ENCODE data around the gene LEPR.
"Not testable (repeated sequence)": the region's sequence is repeated elsewhere in the genome, so short reads cannot be mapped to it uniquely, and the experiment has no call there.

Gene LEPR

DNA sequence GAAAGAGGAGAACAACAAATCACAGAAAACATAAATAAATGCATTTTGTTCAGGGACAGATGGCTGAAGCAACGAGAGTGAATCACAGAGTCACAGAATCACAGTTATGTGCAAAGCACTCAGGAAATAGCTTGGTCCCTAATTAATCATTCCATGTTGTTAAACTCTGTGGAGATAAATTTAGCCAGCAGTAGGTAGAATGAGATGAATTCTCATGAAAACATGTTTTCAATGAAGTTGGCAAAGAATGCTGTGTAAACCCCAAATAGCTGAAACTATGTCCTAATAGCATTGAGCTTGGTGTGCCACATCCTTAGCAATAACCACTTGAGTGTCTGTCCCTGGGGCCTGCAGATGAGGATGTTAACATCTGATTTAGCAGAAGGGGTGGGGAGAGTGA lies 20.4 kb downstream of the LEPR start:
- DNase-seq = no peak

DNA sequence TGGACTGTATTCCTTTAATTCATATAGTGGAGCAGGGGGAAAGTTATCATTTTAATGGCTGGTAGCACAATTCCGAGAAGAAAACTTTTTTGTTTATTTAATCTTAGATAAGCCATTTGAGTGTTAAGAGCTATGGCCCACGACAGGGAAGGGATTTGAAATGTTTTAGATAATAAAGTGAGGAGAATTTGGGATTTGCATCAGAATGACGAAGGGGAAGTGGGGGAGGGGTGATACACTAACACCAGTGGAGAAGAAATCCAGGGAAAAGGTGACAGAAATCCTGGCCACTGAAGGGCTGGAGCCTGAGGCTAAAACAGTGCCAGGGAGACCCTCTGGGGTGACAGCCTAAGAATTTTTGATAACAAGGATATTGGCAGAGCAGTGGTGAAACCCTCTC lies 21.0 kb downstream of the LEPR start:
- no peak for DNase-seq

DNA sequence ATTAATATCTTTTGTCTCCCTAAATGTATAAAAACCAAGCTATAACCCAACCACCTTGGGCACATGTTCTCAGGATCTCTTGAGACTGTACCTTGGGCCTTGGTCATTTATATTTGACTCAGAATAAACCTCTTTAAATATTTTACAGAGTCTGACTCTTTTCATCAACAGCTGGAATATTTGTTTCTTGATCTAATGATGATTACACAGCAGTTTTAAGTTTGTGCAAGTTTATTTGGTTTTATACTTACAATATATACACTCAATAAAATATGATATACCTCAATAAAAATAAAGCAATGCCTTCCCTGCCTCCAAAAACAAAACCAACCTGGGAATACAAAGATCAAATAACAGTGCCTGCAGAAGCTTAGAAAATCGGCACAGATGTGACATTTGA lies 22.0 kb downstream of the LEPR start:
- DNase-seq = no peak

DNA sequence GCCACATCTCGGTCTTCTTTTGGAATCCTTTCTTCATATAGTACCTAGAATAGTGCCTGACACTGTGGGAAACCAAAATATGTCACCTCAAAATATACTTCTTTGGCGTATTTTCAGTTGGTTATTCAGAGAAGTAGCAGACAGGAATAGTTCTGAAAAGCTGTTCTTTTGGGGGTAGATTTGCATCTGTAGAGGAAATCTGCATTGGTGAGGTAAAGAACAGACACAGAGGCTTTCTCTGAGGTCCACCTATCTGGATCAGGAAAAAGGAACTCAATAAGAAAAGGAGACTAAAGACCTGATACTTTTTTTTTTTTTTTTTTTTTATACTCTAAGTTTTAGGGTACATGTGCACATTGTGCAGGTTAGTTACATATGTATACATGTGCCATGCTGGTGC lies 23.2 kb downstream of the LEPR start:
- DNase-seq = no peak

DNA sequence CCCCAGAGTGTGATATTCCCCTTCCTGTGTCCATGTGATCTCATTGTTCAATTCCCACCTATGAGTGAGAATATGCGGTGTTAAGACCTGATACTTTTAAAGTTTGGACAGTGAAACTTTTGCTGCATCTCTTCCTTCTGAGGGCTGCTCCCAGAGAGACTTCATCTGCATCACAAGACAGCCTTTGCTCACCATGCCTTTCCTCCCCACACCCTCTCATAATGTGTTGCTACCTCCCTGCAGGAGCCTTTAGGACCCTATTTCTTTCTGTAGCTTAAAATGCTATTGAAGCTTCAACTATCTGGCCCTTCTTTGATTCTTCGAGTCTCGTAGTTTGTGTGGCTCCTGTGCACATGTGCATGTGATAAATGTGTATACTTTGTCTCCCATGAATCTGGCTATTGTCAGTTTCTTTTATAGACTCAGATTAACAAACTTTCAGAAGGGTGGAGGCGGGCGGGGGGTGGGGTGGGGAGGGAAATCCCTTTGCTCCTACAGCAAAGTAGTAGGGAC lies 23.7 kb downstream of the LEPR start:
- no peak for DNase-seq

DNA sequence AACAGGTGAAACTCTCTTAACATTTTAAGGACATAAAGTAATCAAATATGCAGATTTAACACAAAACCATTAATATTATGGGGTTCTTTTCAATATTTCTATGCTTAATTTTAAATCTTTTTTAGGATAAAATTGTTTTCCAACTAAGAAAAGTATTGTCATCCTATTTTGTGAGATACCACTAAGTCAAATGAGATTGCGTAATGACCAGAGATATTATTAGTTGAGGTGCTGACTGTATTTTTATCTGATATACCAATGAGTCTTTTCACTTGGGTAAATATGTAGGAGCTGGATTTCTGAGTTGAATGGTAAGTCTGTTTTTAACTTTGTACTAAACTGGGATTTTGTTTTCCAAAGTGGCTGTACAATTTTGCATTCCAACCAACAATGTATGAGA lies 25.4 kb downstream of the LEPR start:
- no peak for DNase-seq

DNA sequence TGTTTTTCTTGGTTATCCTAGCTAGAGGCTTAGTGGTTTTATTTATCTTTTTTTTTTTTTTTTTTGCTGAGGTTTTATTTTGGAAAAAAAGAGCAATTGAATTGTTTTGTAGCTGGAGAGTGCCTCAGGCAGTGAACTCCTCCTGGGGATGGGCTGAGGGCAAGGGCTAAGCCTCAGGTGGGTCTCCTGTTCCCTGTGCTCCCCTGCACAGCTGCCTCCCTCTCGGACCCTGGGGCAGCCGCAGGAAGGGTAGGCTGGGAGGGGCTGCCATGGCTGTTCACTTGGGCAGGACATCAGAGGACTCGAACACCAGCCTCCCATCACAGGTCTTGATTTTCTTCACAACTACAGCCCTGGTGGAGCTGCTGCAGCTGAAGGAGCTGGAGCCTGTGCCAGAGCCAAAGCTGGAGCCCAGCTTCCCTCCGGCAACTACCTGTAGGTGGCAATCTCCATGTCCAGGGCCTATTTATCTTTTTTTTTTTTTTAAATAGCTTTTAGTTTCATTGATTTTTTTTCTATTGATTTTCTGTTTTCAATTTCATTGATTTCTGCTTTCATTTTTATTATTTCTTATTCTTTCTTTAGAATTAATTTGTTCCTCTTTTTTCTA lies 28.9 kb downstream of the LEPR start:
- DNase-seq = no peak

DNA sequence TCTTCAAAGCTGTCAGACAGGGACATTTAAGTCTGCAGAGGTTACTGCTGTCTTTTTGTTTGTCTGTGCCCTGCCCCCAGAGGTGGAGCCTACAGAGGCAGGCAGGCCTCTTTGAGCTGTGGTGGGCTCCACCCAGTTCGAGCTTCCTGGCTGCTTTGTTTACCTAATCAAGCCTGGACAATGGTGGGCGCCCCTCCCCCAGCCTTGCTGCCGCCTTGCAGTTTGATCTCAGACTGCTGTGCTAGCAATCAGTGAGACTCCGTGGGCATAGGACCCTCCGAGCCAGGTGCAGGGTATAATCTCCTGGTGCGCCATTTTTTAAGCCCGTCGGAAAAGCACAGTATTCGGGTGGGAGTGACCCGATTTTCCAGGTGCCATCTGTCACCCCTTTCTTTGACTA lies 35.2 kb downstream of the LEPR start:
- DNase-seq = not testable (repeated sequence)

DNA sequence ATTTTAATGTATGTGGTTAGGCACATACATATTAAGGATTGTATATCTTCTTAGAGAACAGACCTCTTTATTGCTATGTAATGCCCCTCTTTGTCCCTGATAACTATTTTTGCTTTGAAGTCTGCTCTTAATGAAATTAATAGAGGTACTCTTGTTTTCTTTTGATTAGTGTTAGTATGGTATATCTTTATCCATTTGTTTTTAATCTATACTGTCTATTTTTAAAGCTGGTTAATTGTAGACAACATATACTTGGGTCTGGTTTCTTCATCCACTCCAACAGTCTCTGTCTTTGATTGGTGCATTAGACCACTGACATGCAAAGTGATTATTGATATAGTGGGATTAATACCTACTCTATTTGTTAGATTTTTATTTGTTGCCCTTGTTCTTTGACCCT lies 36.0 kb downstream of the LEPR start:
- DNase-seq = no peak

DNA sequence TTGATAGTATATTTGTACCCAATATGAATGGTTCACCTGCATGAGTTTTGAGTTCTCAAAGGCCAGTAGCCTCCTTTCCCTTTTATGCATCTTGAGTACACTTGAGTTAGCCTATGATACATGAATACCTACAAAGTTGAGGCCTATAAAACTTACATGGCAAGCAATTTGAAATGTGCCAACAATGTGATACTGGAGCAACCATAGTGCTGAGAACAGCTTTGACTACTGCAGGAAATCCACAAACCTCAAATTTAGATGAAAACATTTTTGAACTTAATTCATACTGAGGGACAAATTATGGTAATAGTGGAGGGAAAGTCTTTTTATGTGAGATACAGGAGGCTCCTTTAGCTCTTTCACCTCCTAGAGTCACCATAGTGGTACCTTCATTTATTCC lies 37.4 kb downstream of the LEPR start:
- DNase-seq = peak in 1 of 3 experiments; percentile 24

DNA sequence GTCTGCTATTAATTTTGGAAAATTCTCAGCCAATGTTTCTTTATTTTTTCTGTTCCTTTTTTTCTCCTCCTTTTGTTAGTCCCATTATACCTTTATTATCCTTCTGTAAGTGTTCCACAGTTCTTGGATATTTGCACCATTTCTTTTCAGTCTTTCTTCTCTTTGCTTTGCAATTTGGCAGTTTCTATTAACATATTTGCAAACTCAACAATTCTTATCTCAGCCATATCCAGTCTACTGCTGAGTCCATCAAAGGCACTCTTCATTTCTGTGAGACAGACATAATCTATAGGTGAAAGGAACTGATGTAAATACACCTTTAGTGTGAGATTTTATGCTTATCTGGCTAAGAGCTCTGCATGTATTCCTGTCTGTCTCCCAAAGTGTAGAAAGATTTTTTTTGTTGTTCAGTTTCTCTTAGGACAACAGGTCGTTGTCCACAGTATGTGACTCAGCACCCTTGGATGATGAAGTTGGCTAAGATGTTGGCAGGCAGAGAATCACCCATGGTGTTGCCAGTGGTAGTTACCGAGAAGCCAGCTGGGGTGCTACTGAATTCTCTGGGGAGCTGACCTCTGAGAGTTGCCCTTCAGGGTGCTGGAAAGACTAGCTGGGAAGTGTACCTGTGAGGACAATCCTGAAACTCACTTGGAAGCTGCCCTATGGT lies 38.4 kb downstream of the LEPR start:
- no peak for DNase-seq

DNA sequence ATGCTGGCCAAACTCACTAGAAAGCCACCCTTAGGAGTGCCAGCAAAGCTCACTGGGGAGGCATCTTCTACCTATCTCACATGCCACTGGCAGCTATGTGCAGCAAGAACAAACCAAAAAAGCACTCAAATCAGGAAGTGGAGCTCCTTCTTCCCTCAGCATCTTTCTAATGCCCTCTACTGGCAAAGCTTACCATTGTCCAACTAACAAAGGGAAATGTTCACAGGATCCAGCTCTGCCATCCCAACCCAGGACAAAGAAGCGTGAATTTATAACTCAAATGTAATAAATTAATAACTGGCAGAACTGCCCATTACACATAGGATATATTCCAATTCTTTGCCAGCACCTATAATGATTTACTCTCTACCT lies 38.9 kb downstream of the LEPR start:
- DNase-seq = peak in 1 of 3 experiments; percentile 21

DNA sequence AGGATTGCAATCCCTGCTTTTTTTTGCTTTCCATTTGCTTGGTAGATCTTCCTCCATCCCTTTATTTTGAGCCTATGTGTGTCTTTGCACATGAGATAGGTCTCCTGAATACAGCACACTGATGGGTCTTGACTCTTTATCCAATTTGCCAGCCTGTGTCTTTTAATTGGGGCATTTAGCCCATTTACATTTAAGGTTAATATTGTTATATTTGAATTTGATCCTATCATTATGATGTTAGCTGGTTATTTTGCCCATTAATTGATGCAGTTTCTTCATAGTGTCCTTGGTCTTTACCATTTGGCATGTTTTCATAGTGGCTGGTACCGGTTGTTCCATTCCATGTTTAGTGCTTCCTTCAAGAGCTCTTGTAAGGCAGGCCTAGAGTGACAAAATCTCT lies 45.4 kb downstream of the LEPR start:
- DNase-seq = not testable (repeated sequence)

DNA sequence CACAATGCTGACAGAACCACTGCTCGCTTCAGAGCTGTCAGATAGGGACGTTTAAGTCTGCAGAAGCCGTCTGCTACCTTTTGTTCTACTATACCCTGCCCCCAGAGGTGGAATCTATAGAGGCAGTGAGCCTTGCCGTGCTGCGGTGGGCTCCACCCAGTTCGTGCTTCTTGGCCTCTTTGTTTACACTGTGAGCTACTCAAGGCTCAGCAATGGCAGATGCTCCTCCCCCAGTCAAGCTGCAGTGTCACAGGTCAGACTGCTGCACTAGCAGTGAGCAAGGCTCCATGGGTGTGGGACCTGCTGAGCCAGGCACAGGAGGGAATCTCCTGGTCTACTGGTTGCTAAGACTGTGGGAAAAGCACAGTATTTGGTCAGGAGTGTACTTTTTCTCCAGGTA lies 47.1 kb downstream of the LEPR start:
- peak; percentile 32 to 85 (median 67) for DNase-seq

DNA sequence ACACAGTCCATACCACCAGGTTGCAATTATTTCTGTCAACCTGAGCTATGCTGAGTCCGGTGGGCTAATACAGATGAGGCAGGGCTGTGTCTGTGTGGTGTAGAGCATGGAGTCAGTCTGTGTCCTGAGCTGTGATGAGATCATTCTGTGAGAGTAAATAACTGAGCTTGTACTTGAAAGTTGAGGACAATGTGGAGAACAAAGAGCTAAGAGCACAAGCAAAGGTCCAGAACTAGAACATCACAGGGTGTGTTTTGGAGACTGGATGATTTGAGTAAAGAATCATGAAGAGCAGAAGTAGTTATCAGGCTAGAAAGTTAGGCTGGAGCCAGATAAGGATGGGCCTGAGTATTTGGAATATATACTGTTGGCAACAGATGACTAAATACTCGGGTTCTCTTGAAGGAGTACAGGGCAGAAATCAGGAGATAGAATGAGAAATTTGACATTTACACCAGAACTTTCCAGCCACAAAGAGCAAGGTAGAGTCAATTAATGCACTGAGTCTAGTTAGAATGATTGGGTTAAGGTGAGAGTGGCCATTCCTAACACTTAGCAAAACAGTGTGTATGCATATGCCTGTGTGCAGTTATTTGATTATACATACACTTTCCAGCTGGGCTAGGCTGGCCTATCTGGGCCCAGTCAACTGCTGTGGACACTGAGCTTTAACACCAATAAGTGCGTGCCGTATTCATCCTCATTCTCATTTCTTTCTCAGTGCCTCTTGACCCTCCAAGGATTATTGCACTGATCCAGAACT lies 48.8 kb downstream of the LEPR start:
- no peak for DNase-seq

DNA sequence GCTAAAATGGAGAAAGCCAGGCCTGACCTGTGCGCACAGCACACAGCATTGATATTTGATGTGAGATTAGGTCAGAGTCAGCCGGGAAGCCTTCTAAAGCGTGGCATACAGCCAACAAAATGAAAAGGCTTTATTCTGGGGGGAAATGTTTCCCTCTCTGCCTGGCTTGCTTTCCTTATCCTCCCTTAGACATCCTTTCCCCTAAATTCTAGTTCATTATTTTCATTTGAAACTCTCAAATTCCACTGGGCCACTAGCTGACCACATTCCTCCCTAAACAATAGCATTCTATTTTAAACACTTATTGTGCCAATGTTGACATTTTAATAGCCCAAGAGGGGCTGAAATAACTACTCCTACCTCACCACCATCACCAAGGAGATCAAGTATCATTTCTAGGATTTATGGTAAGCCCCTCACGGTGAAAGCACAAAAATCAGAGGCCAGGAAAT lies 49.4 kb downstream of the LEPR start:
- DNase-seq = peak in 2 of 3 experiments; percentile 52 to 57
